HCT116 (cell line): ENCODE results near the gene CABP1.

Experiments
- CTCF ChIP-seq, 3 experiments: fragments of 200-600 bp in 1 of 3; sonication (generic) in 1 of 3; IDR thresholded peaks in 2 of 3; conservative IDR thresholded peaks in 1 of 3; 2 replicates each; pipeline ENCODE4 v1.5.1; 2012 to 2017; ENCODE audit warnings: low read depth in 2 of 3, low read length in 2 of 3, antibody characterized with exemption in 1 of 3, borderline replicate concordance in 1 of 3, control low read depth in 1 of 3, mild to moderate bottlenecking in 1 of 3, mixed read lengths in 1 of 3, mixed run types in 1 of 3, moderate library complexity in 1 of 3; ENCODE audit not compliant: insufficient read depth in 1 of 3
- EZH2 ChIP-seq: fragments of 200-600 bp; sonication (generic); IDR thresholded peaks from 2 replicates; pipeline ENCODE4 v1.6.1; 2017; ENCODE audit warnings: antibody characterized with exemption, mixed run types

GRCh38 chr12:120692524-120693033 lies 52.2 kb downstream of the CABP1 start:
- TF ChIP-seq CTCF (IDR thresholded peaks at IDR 0.05 in 2 of 3, conservative IDR thresholded peaks at IDR 0.05 in 1 of 3; ENCODE audit: borderline replicate concordance in 1 of 3, insufficient read depth in 1 of 3, low read depth in 2 of 3, low read length in 2 of 3), result no peak
- TF ChIP-seq EZH2, result no peak
